Esophagus muscularis mucosa (tissue), 3 donors: ENCODE measurements around the gene SOWAHD.

ENCODE experiments used
- POLR2AphosphoS5 ChIP-seq, 2 donors: sonication (generic); formaldehyde crosslinking; IDR thresholded peaks; one replicate each; pipeline ENCODE4 v1.6.1; 2017; ENCODE audit warnings: antibody characterized with exemption in 2 of 2
- TF ChIP-seq, protein P1 (sequence below), 3 experiments: fragments of 200-600 bp in 2 of 3; fragments of 450-650 bp in 1 of 3; sonication (generic) in 2 of 3; IDR thresholded peaks; one replicate each; pipeline ENCODE4 v1.5.1; 2017 to 2019; ENCODE audit warnings: antibody characterized with exemption in 3 of 3, mild to moderate bottlenecking in 2 of 3, moderate library complexity in 1 of 3

DNA sequence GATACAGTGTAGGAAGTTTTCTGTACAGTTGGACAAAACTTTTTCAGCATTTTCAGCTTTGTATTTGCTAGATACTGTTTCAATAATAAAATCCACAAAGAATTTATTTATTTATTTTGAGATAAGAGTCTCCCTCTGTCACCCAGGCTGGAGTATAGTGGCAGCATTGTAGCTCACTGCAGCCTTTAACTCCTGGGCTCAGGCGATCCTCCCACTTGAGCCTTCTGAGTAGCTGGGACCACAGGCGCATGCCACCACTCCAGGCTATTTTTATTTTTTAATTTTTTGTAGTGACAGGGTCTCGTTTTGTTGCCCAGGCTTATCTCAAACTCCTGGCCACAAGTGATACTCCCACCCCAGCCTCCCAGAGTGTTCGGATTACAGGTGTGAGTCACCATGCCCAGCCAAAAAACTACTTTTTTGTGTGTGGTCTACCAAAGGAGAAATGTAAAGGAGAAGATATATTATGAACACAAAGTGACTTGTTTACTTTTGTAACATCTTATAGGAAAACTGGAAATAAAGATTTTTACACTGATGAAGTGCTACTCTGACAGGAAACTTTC lies 13.0 kb upstream of the SOWAHD start:
- TF ChIP-seq, protein P1, sequence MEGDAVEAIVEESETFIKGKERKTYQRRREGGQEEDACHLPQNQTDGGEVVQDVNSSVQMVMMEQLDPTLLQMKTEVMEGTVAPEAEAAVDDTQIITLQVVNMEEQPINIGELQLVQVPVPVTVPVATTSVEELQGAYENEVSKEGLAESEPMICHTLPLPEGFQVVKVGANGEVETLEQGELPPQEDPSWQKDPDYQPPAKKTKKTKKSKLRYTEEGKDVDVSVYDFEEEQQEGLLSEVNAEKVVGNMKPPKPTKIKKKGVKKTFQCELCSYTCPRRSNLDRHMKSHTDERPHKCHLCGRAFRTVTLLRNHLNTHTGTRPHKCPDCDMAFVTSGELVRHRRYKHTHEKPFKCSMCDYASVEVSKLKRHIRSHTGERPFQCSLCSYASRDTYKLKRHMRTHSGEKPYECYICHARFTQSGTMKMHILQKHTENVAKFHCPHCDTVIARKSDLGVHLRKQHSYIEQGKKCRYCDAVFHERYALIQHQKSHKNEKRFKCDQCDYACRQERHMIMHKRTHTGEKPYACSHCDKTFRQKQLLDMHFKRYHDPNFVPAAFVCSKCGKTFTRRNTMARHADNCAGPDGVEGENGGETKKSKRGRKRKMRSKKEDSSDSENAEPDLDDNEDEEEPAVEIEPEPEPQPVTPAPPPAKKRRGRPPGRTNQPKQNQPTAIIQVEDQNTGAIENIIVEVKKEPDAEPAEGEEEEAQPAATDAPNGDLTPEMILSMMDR (IDR thresholded peaks at IDR 0.05) = no peak
- TF ChIP-seq POLR2AphosphoS5 (IDR thresholded peaks at IDR 0.05) = no peak
